GM12878 (cell line): ENCODE data around the gene MPHOSPH9. TPM values are rescaled to one million over a fixed set of nuclear protein-coding genes. Genes with fewer than 3 reads are reported as not detected.
A peak's percentile ranks its signal among the peaks of the same experiment; 100 is the strongest.

Source experiments
- ATAC-seq: fragments of 200-7000 bp; cut with Tn5 transposase; 3 replicates; pipeline ENCODE4 v1.9.1; 2020; ENCODE audit warnings: mild to moderate bottlenecking, moderate library complexity
- BruUV-seq: library from RNA; stranded (reverse); fragments of 400-500 nt; replicated peaks from 2 replicates; lab custom pipeline; 2021; lab: Mats Ljungman, UMichigan
- CTCF ChIA-PET: fragments of 300-600 bp; sonication (Branson Sonifier 250); formaldehyde crosslinking; extraction: SDS; loops from one replicate; lab custom pipeline; 2021; ENCODE audit warnings: inconsistent platforms; lab: Yijun Ruan, JAX
- POLR2A ChIA-PET: fragments of 350-600 bp; formaldehyde crosslinking; extraction: SDS; loops from one replicate; lab custom pipeline; 2021; ENCODE audit warnings: inconsistent platforms; lab: Charles Lee
- RAD21 ChIA-PET: fragments of 300-600 bp; sonication (Branson Sonifier 250); formaldehyde crosslinking; loops from one replicate; lab custom pipeline; 2023; ENCODE audit warnings: antibody characterized with exemption; ENCODE audit not compliant: unreplicated experiment; lab: Charles Lee
- SMC1A ChIA-PET: fragments of 300-600 bp; sonication (Branson Sonifier 250); formaldehyde crosslinking; loops from one replicate; lab custom pipeline; 2023; ENCODE audit not compliant: unreplicated experiment, uncharacterized antibody; lab: Charles Lee
- DNase-seq: peaks from one replicate; pipeline ENCODE4 v3.0.0-alpha.2; 2011; ENCODE audit warnings: low read depth, low spot score
- FAIRE-seq: peaks from 3 replicates; lab custom pipeline; 2011; peaks lifted over from hg19 to GRCh38; lab: Jason Lieb, UNC
- H2AFZ ChIP-seq: 2 replicates; pipeline ENCODE4 v1.6.0; 2011; ENCODE audit warnings: low read depth, low read length, control low read depth; ENCODE audit not compliant: control insufficient read depth
- H3K27ac ChIP-seq: 2 replicates; pipeline ENCODE4 v1.5.1; 2011; ENCODE audit warnings: control low read depth; ENCODE audit not compliant: control insufficient read depth, insufficient read depth
- H3K27me3 ChIP-seq, 2 experiments: replicated peaks in 1 of 2; 2 replicates each; pipeline versions ENCODE4 v1.6.0 to v1.6.1; 2011; ENCODE audit warnings: low read length in 1 of 2; ENCODE audit not compliant: control insufficient read depth in 2 of 2, insufficient read depth in 2 of 2
- H3K36me3 ChIP-seq, 2 experiments: 2 replicates each; pipeline ENCODE4 v1.5.1; 2011; ENCODE audit warnings: low read length in 1 of 2; ENCODE audit not compliant: control insufficient read depth in 2 of 2, insufficient read depth in 2 of 2
- H3K4me1 ChIP-seq: 2 replicates; pipeline ENCODE4 v1.6.1; 2011; ENCODE audit warnings: mild to moderate bottlenecking, low read length, moderate library complexity, mixed read lengths; ENCODE audit not compliant: control insufficient read depth, insufficient read depth
- H3K4me2 ChIP-seq: 2 replicates; pipeline ENCODE4 v1.6.0; 2011; ENCODE audit warnings: control low read depth; ENCODE audit not compliant: control insufficient read depth, insufficient read depth
- H3K4me3 ChIP-seq: fragments of 200-600 bp; sonication (generic); 2 replicates; pipeline ENCODE4 v1.5.1; 2016
- H3K79me2 ChIP-seq: 2 replicates; pipeline ENCODE4 v1.6.0; 2011; ENCODE audit warnings: low read length; ENCODE audit not compliant: control insufficient read depth, insufficient read depth
- H3K9ac ChIP-seq: 2 replicates; pipeline ENCODE4 v1.8.0; 2011; ENCODE audit warnings: low read length, control low read depth, mixed read lengths; ENCODE audit not compliant: control insufficient read depth, insufficient read depth
- H3K9me3 ChIP-seq: replicated peaks from 3 replicates; pipeline ENCODE4 v1.5.1; 2011; ENCODE audit warnings: mild to moderate bottlenecking, low read length; ENCODE audit not compliant: control insufficient read depth, insufficient read depth
- H4K20me1 ChIP-seq: 2 replicates; pipeline ENCODE4 v1.6.0; 2011; ENCODE audit not compliant: control insufficient read depth, insufficient read depth
- NRF1 ChIP-seq: conservative IDR thresholded peaks from 2 replicates; pipeline ENCODE4 v1.6.1; 2011; ENCODE audit warnings: mild to moderate bottlenecking, low read depth, low read length, improper control_type of control experiment
- PAX8 ChIP-seq: fragments of 450-650 bp; IDR thresholded peaks from 2 replicates; pipeline ENCODE4 v1.6.1; 2017; ENCODE audit warnings: mild to moderate bottlenecking, moderate library complexity
- whole genome bisulfite sequencing: methylation state at CpG from one replicate; pipeline ENCODE4 v1.1.6; 2016; ENCODE audit warnings: low lambda C conversion rate; ENCODE audit not compliant: insufficient replicate concordance, insufficient coverage; ENCODE audit errors: missing lambda C conversion rate; 5-methylcytosine and 5-hydroxymethylcytosine counted together
- in situ Hi-C: fragments of 300-500 bp; cut with MboI; formaldehyde crosslinking; loops from 9 replicates; pipeline ENCODE4 v1.14.3; 2018; ENCODE audit warnings: mixed read lengths
- intact Hi-C: fragments of 100-400 bp; cut with micrococcal nuclease; formaldehyde crosslinking; loops from one replicate; pipeline ENCODE4 v1.14.2; 2022; ENCODE audit not compliant: unreplicated experiment
- polyA plus RNA-seq, 11 experiments: library from polyadenylated mRNA; depleted of rRNA in 4 of 11; unstranded in 6 of 11; stranded (reverse) in 5 of 11; fragments of >200 nt; fragmentation: Nextera tagmentation in 4 of 11; fragmentation: Illumina TruSeq in 1 of 11; extraction: Ambion mirVana in 4 of 11; extraction: Trizol in 1 of 11; gene quantifications; 1 replicate in 1 of 11; 2 replicates in 10 of 11; pipeline versions ENCODE4 v1.2.1 to v1.2.3, GENCODE V29; 2011 to 2016; ENCODE audit warnings: inconsistent platforms in 2 of 11, missing spikeins in 2 of 11, low read depth in 1 of 11
- total RNA-seq, 4 experiments: library from RNA; depleted of rRNA in 3 of 4; stranded (reverse); fragments of >200 nt in 3 of 4; fragmentation: Illumina TruSeq in 1 of 4; extraction: Trizol in 1 of 4; gene quantifications; 2 replicates each; pipeline versions ENCODE4 v1.2.1 to v1.2.3, GENCODE V29; 2013 to 2021
- TF ChIP-seq, protein P1 (sequence below): IDR thresholded peaks from 2 replicates; pipeline ENCODE4 v1.6.1; 2012; ENCODE audit warnings: low read depth, low read length, improper control_type of control experiment

Gene MPHOSPH9
- total and polyA plus RNA-seq, 10 of the 15 experiments (the other 5 are each of a cell fraction or from before 2014, with no cell fraction given): 11.5 to 72.2 (median 45.7) TPM

DNA sequence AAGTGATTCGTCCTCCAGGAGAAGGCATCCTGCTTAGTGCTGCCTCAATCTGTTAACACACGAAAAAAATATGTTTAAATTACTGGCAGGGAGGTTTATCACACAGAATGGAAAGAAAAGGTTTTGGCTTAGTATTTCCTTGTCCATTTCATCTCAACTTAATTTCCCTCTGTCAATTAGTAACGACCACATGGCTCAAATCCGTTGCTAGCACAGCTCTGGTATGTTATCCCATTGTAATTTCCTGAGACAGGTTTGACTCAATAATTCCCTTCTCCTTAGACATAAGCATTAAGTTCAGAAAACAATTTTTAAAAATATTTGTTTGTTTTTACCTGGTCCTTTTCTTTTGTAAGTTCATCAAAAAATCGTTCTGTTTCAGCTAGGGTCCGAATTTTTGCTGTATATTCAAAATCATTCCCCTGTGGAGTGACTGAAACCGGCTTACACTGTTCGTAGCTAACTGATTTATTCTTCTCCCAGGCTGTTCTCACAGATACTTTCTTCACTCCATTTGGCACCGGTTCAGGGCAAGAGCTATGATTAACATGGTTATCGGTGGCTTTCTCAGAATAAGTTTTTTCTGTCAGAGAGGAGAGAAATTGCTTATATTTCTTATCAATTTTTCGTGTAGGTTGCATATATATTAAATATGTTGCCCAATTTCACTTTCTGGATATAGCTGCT lies 72.0 kb downstream of the MPHOSPH9 start:
- no peak for FAIRE-seq
- no peaks in the 10 kb centered on the region for H3K27me3 ChIP-seq
- intact Hi-C loops (no loop called here), in situ Hi-C loops (no loop called here)
- WGBS: 78% methylated on average over 11 of the region's 11 CpGs
- no peak overlapping the region for H3K4me2 ChIP-seq
- TF ChIP-seq PAX8: no peak
- TF ChIP-seq, protein P1, sequence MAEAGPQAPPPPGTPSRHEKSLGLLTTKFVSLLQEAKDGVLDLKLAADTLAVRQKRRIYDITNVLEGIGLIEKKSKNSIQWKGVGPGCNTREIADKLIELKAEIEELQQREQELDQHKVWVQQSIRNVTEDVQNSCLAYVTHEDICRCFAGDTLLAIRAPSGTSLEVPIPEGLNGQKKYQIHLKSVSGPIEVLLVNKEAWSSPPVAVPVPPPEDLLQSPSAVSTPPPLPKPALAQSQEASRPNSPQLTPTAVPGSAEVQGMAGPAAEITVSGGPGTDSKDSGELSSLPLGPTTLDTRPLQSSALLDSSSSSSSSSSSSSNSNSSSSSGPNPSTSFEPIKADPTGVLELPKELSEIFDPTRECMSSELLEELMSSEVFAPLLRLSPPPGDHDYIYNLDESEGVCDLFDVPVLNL: no peak
- no peak overlapping the region for H3K9ac ChIP-seq
- H3K9me3 ChIP-seq: no peaks in the 10 kb centered on the region
- peaks cover 6 to 7% of the 10 kb centered on the region in 2 experiments; a peak in 2 of 4 replicates for H3K36me3 ChIP-seq
- no peak for ATAC-seq
- CTCF ChIA-PET: interaction anchor here (0.8 to 1.2 kb wide), 5 partner anchors 17 to 421 kb away, joined by 3 to 5 read pairs (median 3); no protein-coding TSS in a partner anchor
- H3K27ac ChIP-seq: no peak overlapping the region
- no TSS peak for BruUV-seq
- no peaks in the 10 kb centered on the region for H4K20me1 ChIP-seq
- H2AFZ ChIP-seq: no peak overlapping the region
- SMC1A ChIA-PET: interaction anchor here (0.7 to 2.4 kb wide), 5 partner anchors 8 to 77 kb away, joined by 3 to 9 read pairs (median 3); no protein-coding TSS in a partner anchor
- POLR2A ChIA-PET: interaction anchor here (0.6 kb wide), 1 partner anchor 107 kb away, joined by 3 read pairs; no protein-coding TSS in a partner anchor
- H3K4me1 ChIP-seq: 0 out of 2 replicates have a peak, but pooled peaks cover 4% of the 10 kb centered on the region
- no peak for DNase-seq
- no peaks in the 10 kb centered on the region for H3K79me2 ChIP-seq
- RAD21 ChIA-PET: interaction anchor here (0.7 to 0.8 kb wide), 2 partner anchors 79 to 246 kb away, joined by 3 read pairs; no protein-coding TSS in a partner anchor
- H3K4me3 ChIP-seq: no peak overlapping the region

DNA sequence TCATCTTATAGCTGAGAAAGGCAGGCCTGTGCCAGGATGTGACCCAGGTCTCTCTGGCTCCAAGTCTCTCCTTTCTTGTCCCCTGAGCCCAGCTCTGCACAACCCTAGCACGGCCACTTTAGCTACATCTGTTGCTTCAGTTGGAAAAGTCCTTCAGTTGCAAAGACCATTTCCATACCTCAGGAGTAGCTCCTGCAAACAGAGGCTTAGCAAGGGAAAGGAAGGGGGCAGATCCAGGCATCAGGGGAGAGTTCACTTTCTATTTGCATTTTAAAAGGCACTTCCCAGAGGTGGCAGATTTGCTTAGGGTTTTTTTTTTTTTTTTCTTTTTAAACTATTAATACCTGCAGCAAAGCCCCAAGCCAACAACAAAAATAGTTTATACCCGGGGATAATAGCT lies 79.0 kb downstream of the MPHOSPH9 start:
- H3K9ac ChIP-seq: no peak overlapping the region
- no peak for TF ChIP-seq NRF1
- TF ChIP-seq, all 136 proteins: peak for 0
- ATAC-seq (no peak), FAIRE-seq (no peak), DNase-seq (no peak)
- Histone ChIP-seq H3K36me3 (peaks cover 2 to 4% of the 10 kb centered on the region in 2 experiments; a peak in 3 of 4 replicates), H3K4me2 (no peak overlapping the region), H3K4me3 (no peak overlapping the region), H2AFZ (no peak overlapping the region), H3K9me3 (no peaks in the 10 kb centered on the region), H3K27ac (no peak overlapping the region), H3K27me3 (0 out of 4 replicates have a peak, but pooled peaks cover 0 to 4% of the 10 kb centered on the region in 2 experiments), H4K20me1 (no peaks in the 10 kb centered on the region), H3K79me2 (no peaks in the 10 kb centered on the region), H3K4me1 (no peaks in the 10 kb centered on the region)
- ChIA-PET POLR2A (interaction anchor here (0.6 to 0.7 kb wide), 4 partner anchors 15 to 534 kb away, joined by 3 to 5 read pairs (median 3); no protein-coding TSS in a partner anchor), SMC1A (interaction anchor here (0.7 to 2.8 kb wide), 2 partner anchors 8 to 23 kb away, joined by 3 to 9 read pairs; no protein-coding TSS in a partner anchor), RAD21 (interaction anchor here (0.7 to 1.6 kb wide), 4 partner anchors 55 to 191 kb away, joined by 3 to 4 read pairs (median 3); no protein-coding TSS in a partner anchor), CTCF (interaction anchor here (0.6 to 1.1 kb wide), 2 partner anchors 41 to 84 kb away, joined by 3 read pairs; no protein-coding TSS in a partner anchor)
- in situ Hi-C loops (no loop called here), intact Hi-C loops (no loop called here)
- WGBS: 50% methylated on average over 2 of the region's 2 CpGs
- BruUV-seq: TSS peak; percentile 36
